CD4-positive, alpha-beta memory T cell (primary cell): ENCODE data around the gene AMIGO1. TPM values are rescaled to one million over a fixed set of nuclear protein-coding genes. Genes with fewer than 3 reads are reported as not detected.

ENCODE experiments used
- CTCF ChIA-PET: fragments of 350-600 bp; sonication (Branson Sonifier 250); formaldehyde crosslinking; loops from one replicate; lab custom pipeline; 2021; ENCODE audit warnings: inconsistent platforms; ENCODE audit not compliant: partially characterized antibody; lab: Charles Lee
- POLR2A ChIA-PET: fragments of 350-600 bp; sonication (Branson Sonifier 250); formaldehyde crosslinking; loops from one replicate; lab custom pipeline; 2021; ENCODE audit not compliant: partially characterized antibody; lab: Charles Lee
- DNase-seq, 5 donors: peaks; one replicate each; pipeline versions ENCODE4 v3.0.0 to v3.0.0-alpha.2; 2020 to 2022; ENCODE audit warnings: mixed read lengths in 1 of 5
- H3K27ac ChIP-seq: one replicate; pipeline ENCODE4 v1.7.0; 2013; ENCODE audit warnings: low read depth, low read length
- H3K27me3 ChIP-seq: 2 replicates; pipeline ENCODE4 v1.7.0; 2013; ENCODE audit warnings: mild to moderate bottlenecking, low read length, moderate library complexity; ENCODE audit not compliant: insufficient read depth
- H3K36me3 ChIP-seq: 2 replicates; pipeline ENCODE4 v1.7.0; 2013; ENCODE audit warnings: mild to moderate bottlenecking, low read length, moderate library complexity; ENCODE audit not compliant: insufficient read depth
- H3K4me1 ChIP-seq: 2 replicates; pipeline ENCODE4 v1.7.0; 2013; ENCODE audit warnings: mild to moderate bottlenecking, low read length, moderate library complexity; ENCODE audit not compliant: insufficient read depth
- H3K4me3 ChIP-seq, 2 donors: one replicate each; pipeline ENCODE4 v1.7.0; 2013; ENCODE audit warnings: low read length in 2 of 2, mild to moderate bottlenecking in 1 of 2
- H3K9me3 ChIP-seq, 2 donors: one replicate each; pipeline ENCODE4 v1.7.0; 2013; ENCODE audit warnings: low read length in 2 of 2, control low read depth in 1 of 2; ENCODE audit not compliant: control insufficient read depth in 1 of 2
- H3K27ac Mint-ChIP-seq, 7 donors: one replicate each; pipeline ENCODE4 v1.8.0; 2020 to 2021; ENCODE audit warnings: mixed read lengths in 7 of 7, mild to moderate bottlenecking in 6 of 7, inconsistent platforms in 3 of 7, moderate library complexity in 3 of 7
- H3K27me3 Mint-ChIP-seq, 2 donors: one replicate each; pipeline ENCODE4 v1.8.0; 2020 to 2021; ENCODE audit warnings: mixed read lengths in 2 of 2
- H3K36me3 Mint-ChIP-seq, 2 donors: one replicate each; pipeline ENCODE4 v1.8.0; 2020 to 2021; ENCODE audit warnings: mixed read lengths in 2 of 2, inconsistent platforms in 1 of 2, mild to moderate bottlenecking in 1 of 2
- H3K4me1 Mint-ChIP-seq, 4 donors: one replicate each; pipeline ENCODE4 v1.8.0; 2020 to 2021; ENCODE audit warnings: mixed read lengths in 4 of 4, mild to moderate bottlenecking in 1 of 4
- H3K4me3 Mint-ChIP-seq, 8 donors: one replicate each; pipeline ENCODE4 v1.8.0; 2020 to 2021; ENCODE audit warnings: mixed read lengths in 8 of 8, mild to moderate bottlenecking in 7 of 8, moderate library complexity in 6 of 8, inconsistent platforms in 3 of 8
- H3K9me3 Mint-ChIP-seq, 8 donors: one replicate each; pipeline ENCODE4 v1.8.0; 2020 to 2021; ENCODE audit warnings: mixed read lengths in 8 of 8, mild to moderate bottlenecking in 5 of 8, inconsistent platforms in 3 of 8, moderate library complexity in 1 of 8
- intact Hi-C: fragments of 100-400 bp; cut with micrococcal nuclease; formaldehyde crosslinking; loops from one replicate; pipeline ENCODE4 v1.15.1; 2023
- polyA plus RNA-seq, 2 donors: library from polyadenylated mRNA; unstranded; fragments of 300-500 nt; fragmentation: Illumina TruSeq; gene quantifications; one replicate each; pipeline ENCODE4 v1.2.3, GENCODE V29; 2021
- total RNA-seq, 2 experiments: library from RNA; stranded (reverse); gene quantifications; one replicate each; pipeline ENCODE4 v1.2.3, GENCODE V29; 2021

The AMIGO1 gene
- total and polyA plus RNA-seq, 4 experiments from 2014 or later = 6.4 to 29.3 (median 23.9) TPM

DNA sequence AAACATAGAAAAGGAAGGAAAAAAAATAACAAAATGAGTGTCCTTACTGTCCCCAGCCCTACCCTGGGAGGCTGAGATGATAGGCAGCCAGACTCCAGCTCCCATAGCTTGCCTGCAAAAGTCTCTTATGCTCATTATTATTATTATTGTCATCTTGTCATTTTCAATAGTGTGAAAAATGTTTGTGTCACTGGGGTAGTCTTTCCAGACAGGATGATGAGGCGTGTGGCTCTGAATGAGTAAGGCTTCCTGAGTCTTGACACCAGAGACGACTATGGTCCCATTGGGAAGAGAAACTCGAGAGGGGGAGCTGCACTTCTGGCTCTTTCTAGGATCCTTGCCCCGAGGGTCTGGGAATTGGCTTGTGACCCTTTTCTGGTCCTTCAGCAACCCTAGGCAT is 16.7 kb downstream of the AMIGO1 start:
- H3K4me3 Mint-ChIP-seq = peak overlapping the region in 5 of 8 donors; percentile 13 to 49 (median 47)
- H3K27ac Mint-ChIP-seq = peak overlapping the region in 1 of 7 donors; percentile 55
- H3K36me3 ChIP-seq = peaks cover 17% of the 10 kb centered on the region
- H3K9me3 ChIP-seq = no peaks in the 10 kb centered on the region
- ChIA-PET POLR2A (interaction anchor here (0.6 to 23.6 kb wide), 5 partner anchors 9 to 539 kb away, joined by 3 to 438 read pairs (median 206); partner anchors contain the start of genes AMIGO1, ATXN7L2 and PSMA5), CTCF (interaction anchor here (0.6 to 37.2 kb wide), 15 partner anchors 8 to 831 kb away, joined by 3 to 1669 read pairs (median 6); partner anchors contain the start of genes AMIGO1, ATXN7L2, GNAI3 and GPR61)
- no peaks in the 10 kb centered on the region for H3K27me3 Mint-ChIP-seq
- peaks cover 25 to 48% (median 36%) of the 10 kb centered on the region in 4 donors for H3K4me1 Mint-ChIP-seq
- H3K27ac ChIP-seq = no peak overlapping the region
- H3K36me3 Mint-ChIP-seq = peaks cover 15 to 41% of the 10 kb centered on the region in 2 donors
- intact Hi-C loops = loop anchor here (5.0 kb wide), 2 partner anchors 230 to 490 kb away; partner anchors contain the start of gene AHCYL1
- DNase-seq = no peak
- no peak overlapping the region for H3K4me3 ChIP-seq
- H3K27me3 ChIP-seq = no peaks in the 10 kb centered on the region
- no peaks in the 10 kb centered on the region for H3K9me3 Mint-ChIP-seq
- peaks cover 45% of the 10 kb centered on the region for H3K4me1 ChIP-seq

DNA sequence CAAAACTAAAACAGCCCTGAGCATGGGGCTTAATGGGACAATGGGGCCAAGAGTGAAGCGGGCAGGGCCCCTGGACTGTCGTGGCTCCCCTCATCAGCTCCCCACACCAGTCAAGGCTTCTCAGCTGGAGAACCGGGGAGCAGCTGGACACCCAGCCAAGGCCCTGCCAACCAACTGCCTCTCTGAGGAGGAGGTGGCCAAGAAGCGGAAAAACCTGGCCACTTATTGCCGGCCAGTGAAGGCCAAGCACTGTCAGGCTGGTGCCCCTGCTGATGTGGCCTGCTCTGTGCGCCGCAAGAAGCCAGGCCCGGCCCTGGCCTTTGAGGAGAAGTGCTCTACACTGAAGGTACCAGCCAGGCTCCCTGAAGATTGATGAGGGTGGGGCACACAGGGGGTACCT is 18.2 kb downstream of the AMIGO1 start:
- Mint-ChIP-seq H3K36me3 (peaks cover 16 to 34% of the 10 kb centered on the region in 2 donors), H3K4me3 (no peak overlapping the region), H3K27ac (peak overlapping the region in 2 of 7 donors; percentile 26 to 42), H3K9me3 (no peaks in the 10 kb centered on the region), H3K4me1 (peaks cover 17 to 39% (median 27%) of the 10 kb centered on the region in 4 donors), H3K27me3 (no peaks in the 10 kb centered on the region)
- ChIA-PET CTCF (interaction anchor here (0.9 to 37.2 kb wide), 13 partner anchors 7 to 493 kb away, joined by 3 to 1669 read pairs (median 4); partner anchors contain the start of genes AHCYL1, AMIGO1, ATXN7L2 and GNAI3), POLR2A (interaction anchor here (0.9 to 23.6 kb wide), 4 partner anchors 8 to 53 kb away, joined by 3 to 438 read pairs (median 152); partner anchors contain the start of gene AMIGO1)
- peaks cover 31% of the 10 kb centered on the region for H3K4me1 ChIP-seq
- no peak overlapping the region for H3K4me3 ChIP-seq
- no peak for DNase-seq
- no peak overlapping the region for H3K27ac ChIP-seq
- H3K36me3 ChIP-seq = peaks cover 8% of the 10 kb centered on the region
- intact Hi-C loops = loop anchor here (5.0 kb wide), 2 partner anchors 229 to 491 kb away; partner anchors contain the start of gene AHCYL1
- H3K9me3 ChIP-seq = no peaks in the 10 kb centered on the region
- H3K27me3 ChIP-seq = no peaks in the 10 kb centered on the region

DNA sequence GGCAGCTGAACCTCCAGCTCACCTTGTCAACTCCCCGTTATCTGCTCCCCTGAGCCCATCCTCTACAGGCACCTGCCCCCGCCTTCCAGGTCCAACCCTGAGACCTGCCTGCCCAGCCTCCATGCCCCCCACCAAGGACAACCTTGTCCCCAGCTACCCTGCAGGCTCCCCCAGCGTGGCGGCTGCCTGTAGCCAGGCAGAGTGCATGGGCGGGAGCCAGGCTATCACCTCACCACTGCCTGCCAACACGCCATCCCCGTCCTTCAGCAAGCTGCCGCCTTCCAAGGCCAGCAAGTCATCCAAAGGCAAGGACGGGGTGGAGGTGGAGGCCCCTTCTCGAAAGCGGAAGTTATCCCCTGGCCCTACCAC is 18.6 kb downstream of the AMIGO1 start:
- Histone ChIP-seq H3K4me1 (peaks cover 27% of the 10 kb centered on the region), H3K27ac (no peak overlapping the region), H3K9me3 (no peaks in the 10 kb centered on the region), H3K27me3 (no peaks in the 10 kb centered on the region), H3K4me3 (no peak overlapping the region), H3K36me3 (peaks cover 6% of the 10 kb centered on the region)
- CTCF ChIA-PET = interaction anchor here (0.8 to 37.2 kb wide), 20 partner anchors 7 to 494 kb away, joined by 3 to 1669 read pairs (median 3); partner anchors contain the start of genes AHCYL1, AMIGO1, ATXN7L2 and GNAI3
- intact Hi-C loops = loop anchor here (1.0 to 5.0 kb wide), 3 partner anchors 41 to 491 kb away; partner anchors contain the start of gene AHCYL1
- no peaks in the 10 kb centered on the region for H3K9me3 Mint-ChIP-seq
- H3K4me3 Mint-ChIP-seq = peak overlapping the region in 2 of 8 donors; percentile 29 to 65
- peaks cover 13 to 32% of the 10 kb centered on the region in 2 donors for H3K36me3 Mint-ChIP-seq
- POLR2A ChIA-PET = interaction anchor here (0.8 to 23.6 kb wide), 6 partner anchors 9 to 69 kb away, joined by 3 to 438 read pairs (median 7); partner anchors contain the start of gene AMIGO1
- no peaks in the 10 kb centered on the region for H3K27me3 Mint-ChIP-seq
- no peak for DNase-seq
- peaks cover 12 to 36% (median 24%) of the 10 kb centered on the region in 4 donors for H3K4me1 Mint-ChIP-seq
- H3K27ac Mint-ChIP-seq = peak overlapping the region in 1 of 7 donors; percentile 80

DNA sequence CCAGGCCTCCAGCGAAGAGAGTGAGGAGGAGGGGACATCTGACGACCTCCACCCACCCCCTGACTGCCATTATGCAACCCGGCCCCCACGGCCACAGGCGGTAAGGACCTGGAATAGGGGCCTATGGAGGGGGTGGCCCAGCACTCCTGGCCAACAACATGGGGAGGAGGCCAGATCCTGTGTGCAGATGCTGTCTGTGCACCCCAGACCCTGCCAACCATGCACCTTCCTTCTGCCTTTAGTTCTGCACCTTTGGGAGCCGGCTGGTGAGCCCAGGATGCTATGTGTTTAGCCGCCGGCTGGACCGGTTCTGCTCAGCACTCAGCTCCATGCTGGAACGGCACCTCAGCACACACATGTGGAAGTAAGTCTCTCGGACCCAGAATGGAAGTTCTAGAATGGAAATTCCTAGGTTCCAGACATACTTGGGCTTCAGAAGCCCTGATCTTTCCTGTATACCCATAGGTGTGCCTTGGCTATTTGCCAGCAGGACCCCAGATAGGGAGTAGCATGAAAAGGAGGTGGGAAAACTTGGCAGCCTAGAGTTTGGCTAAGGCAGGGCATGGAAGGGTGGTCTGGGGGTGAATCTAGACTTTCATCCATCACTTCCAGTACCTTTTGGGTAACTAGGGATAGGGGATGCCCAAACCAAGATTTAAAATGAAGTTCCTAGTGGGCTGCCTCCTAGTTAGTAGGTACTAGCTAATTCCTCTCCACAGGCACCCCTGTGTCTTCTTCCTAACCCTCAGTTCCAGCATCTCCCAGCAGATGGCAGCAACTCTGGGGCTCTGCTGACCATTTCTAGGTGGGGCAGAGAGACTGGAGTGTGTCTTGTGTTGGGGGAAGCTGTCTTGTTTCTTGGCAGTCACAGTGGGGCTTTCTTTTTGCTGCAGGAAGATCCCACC is 19.2 kb downstream of the AMIGO1 start:
- Mint-ChIP-seq H3K27ac (peak overlapping the region in 1 of 7 donors; percentile 80), H3K4me1 (peaks cover 7 to 33% (median 20%) of the 10 kb centered on the region in 4 donors)

DNA sequence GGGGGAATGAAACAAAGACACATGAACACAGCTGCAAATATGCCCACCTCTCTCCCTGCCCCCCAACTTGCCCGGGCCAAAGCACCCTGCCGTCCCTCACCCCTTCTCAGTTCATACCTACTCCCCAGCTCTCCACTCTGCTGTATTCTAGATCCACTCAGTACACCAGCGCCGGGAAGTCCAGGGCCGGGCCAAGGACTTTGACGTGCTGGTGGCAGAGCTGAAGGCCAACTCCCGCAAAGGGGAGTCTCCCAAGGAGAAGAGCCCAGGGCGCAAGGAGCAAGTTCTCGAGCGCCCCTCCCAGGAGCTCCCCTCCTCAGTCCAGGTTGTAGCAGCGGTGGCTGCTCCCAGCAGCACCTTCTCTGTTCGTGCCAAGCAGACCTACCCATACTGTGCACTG is 20.8 kb downstream of the AMIGO1 start:
- Histone ChIP-seq H3K27me3 (no peaks in the 10 kb centered on the region), H3K4me1 (peaks cover 25% of the 10 kb centered on the region), H3K36me3 (peaks cover 6% of the 10 kb centered on the region), H3K9me3 (no peaks in the 10 kb centered on the region), H3K27ac (no peak overlapping the region), H3K4me3 (no peak overlapping the region)
- Mint-ChIP-seq H3K9me3 (no peaks in the 10 kb centered on the region), H3K4me3 (no peak overlapping the region), H3K4me1 (peaks cover 11 to 32% (median 21%) of the 10 kb centered on the region in 4 donors), H3K27me3 (no peaks in the 10 kb centered on the region), H3K36me3 (peaks cover 10 to 32% of the 10 kb centered on the region in 2 donors), H3K27ac (no peak overlapping the region)
- POLR2A ChIA-PET = interaction anchor here (16.6 to 23.6 kb wide), 2 partner anchors 21 to 42 kb away, joined by 292 to 438 read pairs; partner anchors contain the start of gene AMIGO1
- intact Hi-C loops = no loop called here
- CTCF ChIA-PET = interaction anchor here (0.7 to 37.2 kb wide), 5 partner anchors 20 to 220 kb away, joined by 3 to 1669 read pairs (median 4); partner anchors contain the start of genes AMIGO1 and GPR61
- no peak for DNase-seq

More for the DNA sequence above, 19.2 kb downstream of the AMIGO1 start:
- no peak overlapping the region for H3K4me3 ChIP-seq
- peaks cover 10 to 33% of the 10 kb centered on the region in 2 donors for H3K36me3 Mint-ChIP-seq
- DNase-seq = peak; percentile 63 to 73 (median 65)
- no peaks in the 10 kb centered on the region for H3K9me3 Mint-ChIP-seq
- peaks cover 23% of the 10 kb centered on the region for H3K4me1 ChIP-seq
- no peaks in the 10 kb centered on the region for H3K9me3 ChIP-seq
- H3K27ac ChIP-seq = no peak overlapping the region
- H3K27me3 Mint-ChIP-seq = no peaks in the 10 kb centered on the region
- peak overlapping the region in 3 of 8 donors; percentile 15 to 65 (median 29) for H3K4me3 Mint-ChIP-seq
- H3K27me3 ChIP-seq = no peaks in the 10 kb centered on the region
- CTCF ChIA-PET = interaction anchor here (0.6 to 37.2 kb wide), 20 partner anchors 9 to 494 kb away, joined by 3 to 1669 read pairs (median 3); partner anchors contain the start of genes AHCYL1, AMIGO1, GNAI3 and GPR61
- POLR2A ChIA-PET = interaction anchor here (0.8 to 23.6 kb wide), 7 partner anchors 9 to 68 kb away, joined by 3 to 438 read pairs (median 4); partner anchors contain the start of gene AMIGO1
- intact Hi-C loops = loop anchor here (1.0 to 5.0 kb wide), 3 partner anchors 42 to 492 kb away; partner anchors contain the start of gene AHCYL1
- peaks cover 6% of the 10 kb centered on the region for H3K36me3 ChIP-seq

DNA sequence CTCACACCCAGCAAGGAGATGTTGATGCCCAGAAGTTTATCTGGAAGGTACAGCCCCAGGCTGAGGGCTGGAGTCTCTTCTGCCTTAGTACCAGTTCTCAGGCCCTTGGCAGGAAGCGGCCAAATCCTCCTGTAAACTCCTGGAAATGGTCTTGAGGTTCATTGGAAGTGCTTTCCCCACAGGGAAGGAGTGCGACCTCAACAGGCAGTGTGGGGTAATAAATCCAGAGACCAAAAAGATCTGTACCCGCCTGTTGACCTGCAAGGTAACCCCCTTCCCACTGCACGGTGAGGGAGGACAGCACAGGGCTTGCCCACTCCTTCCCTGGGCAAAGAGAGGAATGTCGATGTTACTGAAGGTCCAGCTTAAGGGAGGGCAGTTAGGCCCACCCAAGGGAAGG is 21.3 kb downstream of the AMIGO1 start:
- no peak overlapping the region for H3K27ac ChIP-seq
- ChIA-PET POLR2A (interaction anchor here (23.6 kb wide), 1 partner anchor 42 kb away, joined by 438 read pairs; no protein-coding TSS in a partner anchor), CTCF (interaction anchor here (0.7 to 37.2 kb wide), 4 partner anchors 20 to 212 kb away, joined by 3 to 1669 read pairs (median 299); partner anchors contain the start of genes AMIGO1 and GPR61)
- Mint-ChIP-seq H3K9me3 (no peaks in the 10 kb centered on the region), H3K4me3 (no peak overlapping the region), H3K36me3 (peaks cover 10 to 35% of the 10 kb centered on the region in 2 donors), H3K27ac (peak overlapping the region in 1 of 7 donors; percentile 44), H3K4me1 (peaks cover 13 to 36% (median 23%) of the 10 kb centered on the region in 4 donors), H3K27me3 (no peaks in the 10 kb centered on the region)
- no peaks in the 10 kb centered on the region for H3K9me3 ChIP-seq
- H3K4me1 ChIP-seq = peaks cover 22% of the 10 kb centered on the region
- DNase-seq = no peak
- H3K27me3 ChIP-seq = no peaks in the 10 kb centered on the region
- H3K4me3 ChIP-seq = no peak overlapping the region
- H3K36me3 ChIP-seq = peaks cover 6% of the 10 kb centered on the region
- intact Hi-C loops = no loop called here
